Mammary epithelial cell (primary cell): Measurements from ENCODE around the gene CCL25.

Experiments used
- EZH2 ChIP-seq: IDR thresholded peaks from 2 replicates; pipeline ENCODE4 v1.6.1; 2012; ENCODE audit warnings: low read length, inconsistent platforms, borderline replicate concordance
- TF ChIP-seq, protein P1 (sequence below), 2 donors: IDR thresholded peaks in 1 of 2; conservative IDR thresholded peaks in 1 of 2; 2 replicates each; pipeline ENCODE4 v1.5.1; 2011 to 2012; ENCODE audit warnings: inconsistent platforms in 2 of 2, low read length in 2 of 2, mild to moderate bottlenecking in 2 of 2, control low read depth in 1 of 2, low read depth in 1 of 2; ENCODE audit not compliant: insufficient read depth in 1 of 2; ENCODE audit errors: extremely low read depth in 1 of 2

DNA sequence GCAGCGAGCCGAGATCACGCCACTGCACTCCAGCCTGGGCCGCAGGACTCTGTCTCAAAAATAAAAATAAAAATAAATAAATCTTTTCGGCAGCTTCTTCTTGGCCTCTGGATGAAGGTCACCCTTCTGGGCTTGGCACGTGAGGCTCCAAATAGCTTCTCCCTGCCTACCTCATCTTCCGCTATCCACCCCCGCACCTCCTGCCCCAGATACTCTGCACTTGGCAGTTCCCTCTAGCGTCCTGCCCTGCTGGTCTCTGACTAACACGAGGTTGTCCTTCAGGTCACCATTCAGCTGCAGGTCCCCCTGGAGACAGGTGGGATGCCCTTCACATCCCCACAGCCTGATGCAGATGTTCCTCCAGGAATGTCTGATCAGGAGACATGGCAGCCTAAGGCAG is 8.5 kb upstream of the CCL25 start:
- no peak for TF ChIP-seq EZH2
- TF ChIP-seq, protein P1, sequence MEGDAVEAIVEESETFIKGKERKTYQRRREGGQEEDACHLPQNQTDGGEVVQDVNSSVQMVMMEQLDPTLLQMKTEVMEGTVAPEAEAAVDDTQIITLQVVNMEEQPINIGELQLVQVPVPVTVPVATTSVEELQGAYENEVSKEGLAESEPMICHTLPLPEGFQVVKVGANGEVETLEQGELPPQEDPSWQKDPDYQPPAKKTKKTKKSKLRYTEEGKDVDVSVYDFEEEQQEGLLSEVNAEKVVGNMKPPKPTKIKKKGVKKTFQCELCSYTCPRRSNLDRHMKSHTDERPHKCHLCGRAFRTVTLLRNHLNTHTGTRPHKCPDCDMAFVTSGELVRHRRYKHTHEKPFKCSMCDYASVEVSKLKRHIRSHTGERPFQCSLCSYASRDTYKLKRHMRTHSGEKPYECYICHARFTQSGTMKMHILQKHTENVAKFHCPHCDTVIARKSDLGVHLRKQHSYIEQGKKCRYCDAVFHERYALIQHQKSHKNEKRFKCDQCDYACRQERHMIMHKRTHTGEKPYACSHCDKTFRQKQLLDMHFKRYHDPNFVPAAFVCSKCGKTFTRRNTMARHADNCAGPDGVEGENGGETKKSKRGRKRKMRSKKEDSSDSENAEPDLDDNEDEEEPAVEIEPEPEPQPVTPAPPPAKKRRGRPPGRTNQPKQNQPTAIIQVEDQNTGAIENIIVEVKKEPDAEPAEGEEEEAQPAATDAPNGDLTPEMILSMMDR (conservative IDR thresholded peaks at IDR 0.05 in 1 of 2, IDR thresholded peaks at IDR 0.05 in 1 of 2; ENCODE audit: extremely low read depth in 1 of 2, insufficient read depth in 1 of 2, low read depth in 1 of 2, low read length in 2 of 2): no peak
